Endometrium (tissue), 2 donors: ENCODE data around the gene NTRK2.

Experiments
- FAIRE-seq: peaks from 2 replicates; lab custom pipeline; 2012; peaks lifted over from hg19 to GRCh38; lab: Jason Lieb, UNC
- donor health status: control.
- donor health status: control.

The NTRK2 gene

GRCh38 chr9:84681516-84682285 is 12.2 kb downstream of the NTRK2 start:
- no peak for FAIRE-seq

GRCh38 chr9:84686068-84686467 is 16.5 kb downstream of the NTRK2 start:
- no peak for FAIRE-seq

GRCh38 chr9:84688956-84689355 is 19.4 kb downstream of the NTRK2 start:
- no peak for FAIRE-seq

GRCh38 chr9:84691634-84692033 is 22.1 kb downstream of the NTRK2 start:
- FAIRE-seq: no peak

GRCh38 chr9:84694248-84694647 is 24.7 kb downstream of the NTRK2 start:
- FAIRE-seq: no peak

GRCh38 chr9:84697042-84697441 is 27.5 kb downstream of the NTRK2 start:
- FAIRE-seq: no peak

- no peak for FAIRE-seq
Measured at GRCh38 chr9:84697509-84698114, 28.1 kb downstream of the NTRK2 start.

GRCh38 chr9:84698323-84698722 is 28.8 kb downstream of the NTRK2 start:
- no peak for FAIRE-seq

- FAIRE-seq: no peak
Measured at GRCh38 chr9:84699984-84700383, 30.5 kb downstream of the NTRK2 start.

GRCh38 chr9:84701801-84702200 is 32.3 kb downstream of the NTRK2 start:
- no peak for FAIRE-seq

GRCh38 chr9:84702471-84702870 is 32.9 kb downstream of the NTRK2 start:
- no peak for FAIRE-seq

GRCh38 chr9:84703793-84704192 is 34.3 kb downstream of the NTRK2 start:
- no peak for FAIRE-seq

GRCh38 chr9:84705128-84705527 is 35.6 kb downstream of the NTRK2 start:
- FAIRE-seq: no peak

GRCh38 chr9:84708400-84708799 is 38.9 kb downstream of the NTRK2 start:
- no peak for FAIRE-seq

- FAIRE-seq: no peak
Measured at GRCh38 chr9:84709056-84709455, 39.5 kb downstream of the NTRK2 start.

- no peak for FAIRE-seq
Measured at GRCh38 chr9:84710701-84711397, 41.3 kb downstream of the NTRK2 start.

GRCh38 chr9:84711398-84711777 is 41.9 kb downstream of the NTRK2 start:
- FAIRE-seq: no peak

- no peak for FAIRE-seq
Measured at GRCh38 chr9:84711936-84712335, 42.4 kb downstream of the NTRK2 start.

- FAIRE-seq: no peak
Measured at GRCh38 chr9:84716217-84716616, 46.7 kb downstream of the NTRK2 start.

GRCh38 chr9:84718476-84718875 is 48.9 kb downstream of the NTRK2 start:
- FAIRE-seq: no peak

GRCh38 chr9:84722388-84722989 is 53.0 kb downstream of the NTRK2 start:
- FAIRE-seq: no peak

- FAIRE-seq: no peak
Measured at GRCh38 chr9:84723426-84723825, 53.9 kb downstream of the NTRK2 start.

GRCh38 chr9:84731696-84732095 is 62.2 kb downstream of the NTRK2 start:
- no peak for FAIRE-seq
